Lung (tissue), 12 donors: ENCODE measurements around the gene NFKB1. TPM values are rescaled to one million over a fixed set of nuclear protein-coding genes. Genes with fewer than 3 reads are reported as not detected.

Experiments used
- ATAC-seq: fragments of 200-7000 bp; cut with Tn5 transposase; one replicate; pipeline ENCODE4 v1.9.1; 2020; ENCODE audit warnings: moderate number of reproducible peaks; ENCODE audit not compliant: insufficient read depth, low FRiP score
- DNase-seq, 3 donors: peaks; one replicate each; pipeline ENCODE4 v3.0.0-alpha.2; 2013 to 2017
- H3K27ac ChIP-seq, 2 donors: one replicate each; pipeline ENCODE4 v1.5.1; 2013; ENCODE audit warnings: mild to moderate bottlenecking in 2 of 2, moderate library complexity in 2 of 2, control low read depth in 1 of 2, inconsistent platforms in 1 of 2, low read depth in 1 of 2, low read length in 1 of 2
- H3K27me3 ChIP-seq, 3 donors: one replicate each; pipeline ENCODE4 v1.5.1; 2013; ENCODE audit warnings: low read length in 2 of 3; ENCODE audit not compliant: control insufficient read depth in 3 of 3, insufficient read depth in 3 of 3
- H3K36me3 ChIP-seq, 4 donors: one replicate each; pipeline ENCODE4 v1.5.1; 2013; ENCODE audit warnings: low read length in 4 of 4, mild to moderate bottlenecking in 1 of 4, moderate library complexity in 1 of 4; ENCODE audit not compliant: control insufficient read depth in 4 of 4, insufficient read depth in 4 of 4
- H3K4me1 ChIP-seq, 5 donors: one replicate each; pipeline ENCODE4 v1.5.1; 2013; ENCODE audit warnings: low read length in 5 of 5, mild to moderate bottlenecking in 2 of 5, moderate library complexity in 1 of 5; ENCODE audit not compliant: control insufficient read depth in 5 of 5, insufficient read depth in 5 of 5
- H3K4me3 ChIP-seq: one replicate; pipeline ENCODE4 v1.5.1; 2013; ENCODE audit warnings: mild to moderate bottlenecking, control low read depth, moderate library complexity
- H3K9ac ChIP-seq, 2 donors: one replicate each; pipeline ENCODE4 v1.5.1; 2013; ENCODE audit warnings: low read length in 2 of 2, control low read depth in 1 of 2; ENCODE audit not compliant: insufficient read depth in 1 of 2
- H3K9me3 ChIP-seq, 4 donors: one replicate each; pipeline ENCODE4 v1.5.1; 2013; ENCODE audit warnings: low read length in 3 of 4, mild to moderate bottlenecking in 1 of 4, moderate library complexity in 1 of 4; ENCODE audit not compliant: control insufficient read depth in 4 of 4, insufficient read depth in 3 of 4
- WGBS, 2 donors: extraction: QIAGEN DNeasy Blood & Tissue Kit; methylation state at CpG; one replicate each; pipeline ENCODE4 v1.1.7; 2013; 5-methylcytosine and 5-hydroxymethylcytosine counted together
- polyA plus RNA-seq, 2 donors: library from polyadenylated mRNA; stranded (reverse); fragments of 200-250 nt; gene quantifications; one replicate each; pipeline ENCODE4 v1.2.1, GENCODE V29; 2013
- total RNA-seq, 2 donors: library from RNA; depleted of rRNA in 1 of 2; stranded (reverse); fragments of >200 nt in 1 of 2; gene quantifications; one replicate each; pipeline ENCODE4 v1.2.1, GENCODE V29; 2014 to 2021
- TF ChIP-seq, protein P1 (sequence below): IDR thresholded peaks from 2 replicates; pipeline ENCODE4 v1.5.1; 2012; ENCODE audit warnings: mild to moderate bottlenecking; ENCODE audit errors: control extremely low read depth, extremely low read depth
- donor health status: control.
- donor health status: control.
- donor health status: Bipolar disorder and iron deficiency.
- donor health status: healthy.
- donor health status: DM: yes; HTN: yes; CAD: no.

The NFKB1 gene
- total and polyA plus RNA-seq, 4 donors: 12.3 to 66.0 (median 56.7) TPM

DNA sequence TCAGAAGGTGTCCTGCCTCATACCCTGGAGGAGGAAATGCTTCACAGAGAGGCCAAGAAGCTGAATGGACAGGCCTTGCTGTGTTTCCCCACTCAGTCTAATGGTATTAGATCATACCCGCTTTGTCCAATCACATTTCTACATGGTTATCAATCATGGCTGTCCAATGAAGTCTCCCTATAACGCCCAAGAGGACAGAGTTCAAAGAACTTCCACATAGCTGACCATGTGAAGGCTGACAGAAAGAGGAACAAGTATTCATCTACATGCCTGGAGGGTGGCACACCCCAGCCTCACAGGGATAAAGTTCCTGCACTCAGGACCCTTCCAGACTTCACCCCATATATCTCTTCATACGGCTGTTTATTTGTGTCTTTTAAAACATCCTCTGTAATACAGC, 136.2 kb downstream of the NFKB1 start:
- 80 to 86% methylated on average over 3 of the region's 3 CpGs for WGBS, 2 donors
- no peaks in the 10 kb centered on the region for H3K27me3 ChIP-seq
- DNase-seq (no peak), ATAC-seq (no peak)
- H3K36me3 ChIP-seq: peaks cover 2 to 20% (median 10%) of the 10 kb centered on the region in 4 donors
- no peak overlapping the region for H3K27ac ChIP-seq
- H3K4me3 ChIP-seq: no peak overlapping the region
- TF ChIP-seq, protein P1, sequence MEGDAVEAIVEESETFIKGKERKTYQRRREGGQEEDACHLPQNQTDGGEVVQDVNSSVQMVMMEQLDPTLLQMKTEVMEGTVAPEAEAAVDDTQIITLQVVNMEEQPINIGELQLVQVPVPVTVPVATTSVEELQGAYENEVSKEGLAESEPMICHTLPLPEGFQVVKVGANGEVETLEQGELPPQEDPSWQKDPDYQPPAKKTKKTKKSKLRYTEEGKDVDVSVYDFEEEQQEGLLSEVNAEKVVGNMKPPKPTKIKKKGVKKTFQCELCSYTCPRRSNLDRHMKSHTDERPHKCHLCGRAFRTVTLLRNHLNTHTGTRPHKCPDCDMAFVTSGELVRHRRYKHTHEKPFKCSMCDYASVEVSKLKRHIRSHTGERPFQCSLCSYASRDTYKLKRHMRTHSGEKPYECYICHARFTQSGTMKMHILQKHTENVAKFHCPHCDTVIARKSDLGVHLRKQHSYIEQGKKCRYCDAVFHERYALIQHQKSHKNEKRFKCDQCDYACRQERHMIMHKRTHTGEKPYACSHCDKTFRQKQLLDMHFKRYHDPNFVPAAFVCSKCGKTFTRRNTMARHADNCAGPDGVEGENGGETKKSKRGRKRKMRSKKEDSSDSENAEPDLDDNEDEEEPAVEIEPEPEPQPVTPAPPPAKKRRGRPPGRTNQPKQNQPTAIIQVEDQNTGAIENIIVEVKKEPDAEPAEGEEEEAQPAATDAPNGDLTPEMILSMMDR: no peak
- H3K9me3 ChIP-seq: no peaks in the 10 kb centered on the region
- H3K4me1 ChIP-seq: peaks cover 0 to 11% (median 0%) of the 10 kb centered on the region in 5 donors
- H3K9ac ChIP-seq: no peak overlapping the region

DNA sequence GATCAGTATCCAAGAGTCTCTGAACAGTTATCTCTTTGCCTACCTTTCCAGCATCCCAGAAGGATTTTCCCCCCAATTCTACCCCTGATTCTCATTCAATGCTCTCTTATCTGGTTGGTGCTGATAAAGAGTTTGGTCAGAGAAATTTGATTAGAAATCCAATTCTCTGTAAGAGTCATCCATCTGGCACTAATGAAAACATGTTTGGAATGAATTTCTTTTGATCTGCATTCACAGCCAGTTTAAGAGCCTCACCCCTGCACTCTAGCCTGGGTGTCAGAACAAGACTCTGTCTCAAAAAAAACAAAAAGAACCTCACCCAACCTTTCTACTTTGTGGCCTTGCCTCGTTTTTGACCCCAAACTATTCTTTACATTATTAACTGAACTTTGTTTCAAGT, 137.5 kb downstream of the NFKB1 start:
- no peak overlapping the region for H3K9ac ChIP-seq
- H3K27me3 ChIP-seq: no peaks in the 10 kb centered on the region
- WGBS, 2 donors: 50 to 86% methylated on average over 1 of the region's 1 CpG
- no peak overlapping the region for H3K27ac ChIP-seq
- peaks cover 0 to 4% (median 0%) of the 10 kb centered on the region in 5 donors for H3K4me1 ChIP-seq
- no peak for DNase-seq
- TF ChIP-seq, protein P1: no peak
- H3K36me3 ChIP-seq: peaks cover 2 to 17% (median 10%) of the 10 kb centered on the region in 4 donors
- no peaks in the 10 kb centered on the region for H3K9me3 ChIP-seq
- ATAC-seq: no peak
- no peak overlapping the region for H3K4me3 ChIP-seq

DNA sequence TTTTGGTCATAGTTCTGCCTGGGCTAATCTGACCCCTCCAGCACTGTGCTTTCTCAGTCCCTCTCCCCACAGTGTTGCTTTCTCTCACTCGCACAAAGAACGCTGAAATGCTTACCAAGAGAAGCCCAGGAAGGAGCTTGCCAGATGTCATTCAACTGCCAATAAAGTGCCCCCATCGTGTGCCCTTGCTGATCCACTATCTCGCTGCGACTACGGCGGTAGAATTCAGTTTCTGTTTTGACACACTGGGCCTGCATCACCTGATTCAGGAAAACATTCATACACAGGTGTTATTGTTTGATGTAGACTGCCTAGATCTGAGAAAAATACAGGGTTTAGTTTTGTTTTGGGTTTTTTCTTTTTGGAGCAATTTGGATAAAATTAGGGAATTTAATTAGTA, 138.4 kb downstream of the NFKB1 start:
- DNase-seq (no peak), ATAC-seq (no peak)
- Histone ChIP-seq H3K4me1 (no peaks in the 10 kb centered on the region), H3K4me3 (no peak overlapping the region), H3K27me3 (no peaks in the 10 kb centered on the region), H3K9ac (no peak overlapping the region), H3K9me3 (no peaks in the 10 kb centered on the region), H3K36me3 (peaks cover 2 to 13% (median 7%) of the 10 kb centered on the region in 4 donors), H3K27ac (no peak overlapping the region)
- TF ChIP-seq, protein P1: no peak
- WGBS, 2 donors: 94 to 95% methylated on average over 7 of the region's 7 CpGs

DNA sequence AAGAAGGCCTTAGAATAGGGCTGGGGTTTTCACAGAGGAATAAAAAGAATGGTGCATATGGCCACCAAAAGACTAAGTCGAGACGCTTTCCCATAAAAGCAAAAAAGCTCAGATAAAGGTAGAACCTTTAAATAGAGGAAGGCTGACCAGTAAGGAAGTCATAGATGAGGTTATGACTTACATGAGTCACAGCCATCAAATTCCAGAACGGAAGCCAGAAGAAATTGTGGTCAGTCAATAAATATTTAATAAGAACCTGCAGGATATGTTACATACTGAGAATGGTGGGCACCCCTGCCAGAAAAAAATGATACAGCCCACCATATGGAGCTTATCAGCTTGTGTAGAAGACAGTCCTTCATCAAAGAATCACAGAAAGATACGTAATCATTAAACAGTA, 139.5 kb downstream of the NFKB1 start:
- ATAC-seq (no peak), DNase-seq (no peak)
- 88 to 98% methylated on average over 4 of the region's 4 CpGs for WGBS, 2 donors
- Histone ChIP-seq H3K27ac (no peak overlapping the region), H3K4me1 (no peaks in the 10 kb centered on the region), H3K27me3 (no peaks in the 10 kb centered on the region), H3K9ac (no peak overlapping the region), H3K9me3 (no peaks in the 10 kb centered on the region), H3K36me3 (peaks cover 4 to 12% (median 6%) of the 10 kb centered on the region in 4 donors), H3K4me3 (no peak overlapping the region)
- TF ChIP-seq, protein P1: no peak
